ENCODE results near the gene NDST4.

Gene NDST4

GRCh38 chr4:115108850-115109249, 4.6 kb downstream of the NDST4 start:
- Mint-ChIP-seq H3K4me3 (no peak overlapping the region), H3K9me3 (ENCODE audit: low read depth) (no peaks in the 10 kb centered on the region), H3K36me3 (no peaks in the 10 kb centered on the region), H3K27ac (no peak overlapping the region), H3K27me3 (no peaks in the 10 kb centered on the region), H3K4me1 (ENCODE audit: low read depth) (no peaks in the 10 kb centered on the region)

- no peaks in the 10 kb centered on the region for H3K27me3 Mint-ChIP-seq
- no peaks in the 10 kb centered on the region for H3K4me1 Mint-ChIP-seq (ENCODE audit: low read depth)
- no peaks in the 10 kb centered on the region for H3K36me3 Mint-ChIP-seq
- H3K4me3 Mint-ChIP-seq, result no peak overlapping the region
- no peaks in the 10 kb centered on the region for H3K9me3 Mint-ChIP-seq (ENCODE audit: low read depth)
- H3K27ac Mint-ChIP-seq, result no peak overlapping the region
Measured at GRCh38 chr4:115107411-115107810, 6.0 kb downstream of the NDST4 start.

GRCh38 chr4:115101675-115102074, 11.7 kb downstream of the NDST4 start:
- no peak overlapping the region for H3K27ac Mint-ChIP-seq
- no peak overlapping the region for H3K4me3 Mint-ChIP-seq
- H3K4me1 Mint-ChIP-seq (ENCODE audit: low read depth), result no peaks in the 10 kb centered on the region

GRCh38 chr4:115090483-115091075, 22.8 kb downstream of the NDST4 start:
- no peaks in the 10 kb centered on the region for H3K36me3 Mint-ChIP-seq
- H3K4me3 Mint-ChIP-seq, result no peak overlapping the region
- H3K27ac Mint-ChIP-seq, result no peak overlapping the region
- no peaks in the 10 kb centered on the region for H3K4me1 Mint-ChIP-seq (ENCODE audit: low read depth)
- peaks cover 4% of the 10 kb centered on the region for H3K27me3 Mint-ChIP-seq
- H3K9me3 Mint-ChIP-seq (ENCODE audit: low read depth), result no peaks in the 10 kb centered on the region

More at GRCh38 chr4:115101675-115102074, 11.7 kb downstream of the NDST4 start:
- H3K9me3 Mint-ChIP-seq (ENCODE audit: low read depth), result peaks cover 3% of the 10 kb centered on the region
- no peaks in the 10 kb centered on the region for H3K27me3 Mint-ChIP-seq
- no peaks in the 10 kb centered on the region for H3K36me3 Mint-ChIP-seq

GRCh38 chr4:115082633-115083032, 30.8 kb downstream of the NDST4 start:
- Mint-ChIP-seq H3K9me3 (ENCODE audit: low read depth) (no peaks in the 10 kb centered on the region), H3K27ac (no peak overlapping the region), H3K4me1 (ENCODE audit: low read depth) (no peaks in the 10 kb centered on the region), H3K4me3 (no peak overlapping the region), H3K36me3 (no peaks in the 10 kb centered on the region), H3K27me3 (no peaks in the 10 kb centered on the region)

GRCh38 chr4:115076691-115077090, 36.7 kb downstream of the NDST4 start:
- H3K36me3 Mint-ChIP-seq, result no peaks in the 10 kb centered on the region
- H3K27me3 Mint-ChIP-seq, result no peaks in the 10 kb centered on the region
- no peak overlapping the region for H3K27ac Mint-ChIP-seq
- H3K4me3 Mint-ChIP-seq, result no peak overlapping the region
- no peaks in the 10 kb centered on the region for H3K9me3 Mint-ChIP-seq (ENCODE audit: low read depth)
- no peaks in the 10 kb centered on the region for H3K4me1 Mint-ChIP-seq (ENCODE audit: low read depth)

GRCh38 chr4:115058533-115058932, 54.9 kb downstream of the NDST4 start:
- no peaks in the 10 kb centered on the region for H3K27me3 Mint-ChIP-seq
- H3K9me3 Mint-ChIP-seq (ENCODE audit: low read depth), result no peaks in the 10 kb centered on the region
- no peak overlapping the region for H3K4me3 Mint-ChIP-seq
- H3K27ac Mint-ChIP-seq, result no peak overlapping the region
- H3K4me1 Mint-ChIP-seq (ENCODE audit: low read depth), result no peaks in the 10 kb centered on the region
- no peaks in the 10 kb centered on the region for H3K36me3 Mint-ChIP-seq

- H3K9me3 Mint-ChIP-seq (ENCODE audit: low read depth), result peaks cover 5% of the 10 kb centered on the region
- no peak overlapping the region for H3K27ac Mint-ChIP-seq
Measured at GRCh38 chr4:115054836-115055235, 58.6 kb downstream of the NDST4 start.

GRCh38 chr4:115053313-115053712, 60.1 kb downstream of the NDST4 start:
- H3K36me3 Mint-ChIP-seq, result no peaks in the 10 kb centered on the region
- H3K9me3 Mint-ChIP-seq (ENCODE audit: low read depth), result peaks cover 5% of the 10 kb centered on the region
- no peak overlapping the region for H3K27ac Mint-ChIP-seq
- H3K4me1 Mint-ChIP-seq (ENCODE audit: low read depth), result no peaks in the 10 kb centered on the region
- no peak overlapping the region for H3K4me3 Mint-ChIP-seq
- H3K27me3 Mint-ChIP-seq, result no peaks in the 10 kb centered on the region

More at GRCh38 chr4:115054836-115055235, 58.6 kb downstream of the NDST4 start:
- Mint-ChIP-seq H3K4me3 (no peak overlapping the region), H3K4me1 (ENCODE audit: low read depth) (no peaks in the 10 kb centered on the region), H3K36me3 (no peaks in the 10 kb centered on the region), H3K27me3 (no peaks in the 10 kb centered on the region)

GRCh38 chr4:115042496-115042895, 70.9 kb downstream of the NDST4 start:
- Mint-ChIP-seq H3K36me3 (no peaks in the 10 kb centered on the region), H3K4me3 (no peak overlapping the region), H3K4me1 (ENCODE audit: low read depth) (no peaks in the 10 kb centered on the region)

GRCh38 chr4:115030281-115030680, 83.1 kb downstream of the NDST4 start:
- Mint-ChIP-seq H3K27ac (no peak overlapping the region), H3K36me3 (no peaks in the 10 kb centered on the region), H3K9me3 (ENCODE audit: low read depth) (no peaks in the 10 kb centered on the region), H3K4me3 (no peak overlapping the region), H3K27me3 (peaks cover 2% of the 10 kb centered on the region), H3K4me1 (ENCODE audit: low read depth) (no peaks in the 10 kb centered on the region)

More at GRCh38 chr4:115042496-115042895, 70.9 kb downstream of the NDST4 start:
- Mint-ChIP-seq H3K9me3 (ENCODE audit: low read depth) (no peaks in the 10 kb centered on the region), H3K27me3 (no peaks in the 10 kb centered on the region), H3K27ac (no peak overlapping the region)

- Mint-ChIP-seq H3K27ac (no peak overlapping the region), H3K36me3 (no peaks in the 10 kb centered on the region)
Measured at GRCh38 chr4:115028682-115029410, 84.6 kb downstream of the NDST4 start.

GRCh38 chr4:114999880-115000279, 113.5 kb downstream of the NDST4 start:
- Mint-ChIP-seq H3K36me3 (no peaks in the 10 kb centered on the region), H3K4me3 (no peak overlapping the region), H3K4me1 (ENCODE audit: low read depth) (no peaks in the 10 kb centered on the region), H3K27ac (no peak overlapping the region), H3K27me3 (no peaks in the 10 kb centered on the region), H3K9me3 (ENCODE audit: low read depth) (no peaks in the 10 kb centered on the region)

More at GRCh38 chr4:115028682-115029410, 84.6 kb downstream of the NDST4 start:
- no peaks in the 10 kb centered on the region for H3K4me1 Mint-ChIP-seq (ENCODE audit: low read depth)
- H3K27me3 Mint-ChIP-seq, result no peaks in the 10 kb centered on the region
- no peaks in the 10 kb centered on the region for H3K9me3 Mint-ChIP-seq (ENCODE audit: low read depth)
- no peak overlapping the region for H3K4me3 Mint-ChIP-seq

GRCh38 chr4:114998316-114998715, 115.1 kb downstream of the NDST4 start:
- Mint-ChIP-seq H3K27ac (no peak overlapping the region), H3K36me3 (no peaks in the 10 kb centered on the region), H3K4me1 (ENCODE audit: low read depth) (no peaks in the 10 kb centered on the region), H3K27me3 (no peaks in the 10 kb centered on the region), H3K4me3 (no peak overlapping the region), H3K9me3 (ENCODE audit: low read depth) (no peaks in the 10 kb centered on the region)

GRCh38 chr4:114997576-114998247, 115.7 kb downstream of the NDST4 start:
- Mint-ChIP-seq H3K36me3 (no peaks in the 10 kb centered on the region), H3K4me1 (ENCODE audit: low read depth) (no peaks in the 10 kb centered on the region), H3K9me3 (ENCODE audit: low read depth) (no peaks in the 10 kb centered on the region), H3K27ac (no peak overlapping the region), H3K27me3 (no peaks in the 10 kb centered on the region), H3K4me3 (no peak overlapping the region)

Data from activated naive CD8-positive, alpha-beta T cell (primary cell).